ENCODE data around the gene NCBP1.

Gene NCBP1

DNA sequence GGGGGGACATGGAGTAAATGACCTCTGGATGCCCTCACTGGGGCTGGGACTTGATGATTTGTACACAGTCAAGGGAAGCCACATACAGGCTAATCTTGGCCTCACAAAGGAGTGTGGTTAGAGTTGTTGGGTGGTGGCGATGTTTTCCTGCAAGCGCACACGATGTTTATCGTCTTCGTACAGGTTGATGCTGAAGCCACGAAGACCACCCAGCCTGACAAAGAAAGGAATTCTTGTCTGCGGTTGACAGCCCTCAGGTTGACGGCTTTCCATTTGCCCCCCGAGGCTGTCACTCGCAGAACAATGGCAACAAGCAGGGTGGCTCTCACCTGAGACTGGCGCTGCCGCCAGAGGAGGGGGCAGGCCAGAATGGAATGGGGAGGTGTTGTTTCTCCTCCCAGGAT, 77.6 kb downstream of the NCBP1 start:
- no peak for ATAC-seq
- TF ChIP-seq TOX (CRISPR knock-in tag; IDR thresholded peaks at IDR 0.05; ENCODE audit: borderline replicate concordance), result no peak
- no peak for TF ChIP-seq ZNF565 (CRISPR knock-in tag; conservative IDR thresholded peaks at IDR 0.05; ENCODE audit: low read depth)
- TF ChIP-seq CSDC2 (CRISPR knock-in tag; IDR thresholded peaks at IDR 0.05), result no peak
- TF ChIP-seq ESRRG (CRISPR knock-in tag; IDR thresholded peaks at IDR 0.05), result no peak
- no peak for TF ChIP-seq ZC3H10 (CRISPR knock-in tag; IDR thresholded peaks at IDR 0.05)
- TF ChIP-seq PATZ1 (CRISPR knock-in tag; IDR thresholded peaks at IDR 0.05; ENCODE audit: borderline replicate concordance), result no peak
- no peak for TF ChIP-seq TSHZ2 (CRISPR knock-in tag; IDR thresholded peaks at IDR 0.05)

GRCh38 chr9:97714435-97714834, 80.8 kb downstream of the NCBP1 start:
- TF ChIP-seq TSHZ2 (CRISPR knock-in tag; IDR thresholded peaks at IDR 0.05) (no peak), ARNTL (CRISPR knock-in tag; IDR thresholded peaks at IDR 0.05; ENCODE audit: borderline replicate concordance, low read depth) (no peak), CSDC2 (CRISPR knock-in tag; IDR thresholded peaks at IDR 0.05) (no peak), PPARA (CRISPR knock-in tag; IDR thresholded peaks at IDR 0.05; ENCODE audit: borderline replicate concordance) (no peak), GLIS3 (CRISPR knock-in tag; IDR thresholded peaks at IDR 0.05) (no peak), ISL1 (CRISPR knock-in tag; IDR thresholded peaks at IDR 0.05) (no peak), POU6F1 (CRISPR knock-in tag; IDR thresholded peaks at IDR 0.05; ENCODE audit: borderline replicate concordance, low read depth) (no peak), OSR1 (CRISPR knock-in tag; IDR thresholded peaks at IDR 0.05) (no peak), SNAI2 (CRISPR knock-in tag; IDR thresholded peaks at IDR 0.05) (no peak), ZC3H10 (CRISPR knock-in tag; IDR thresholded peaks at IDR 0.05) (no peak), ZNF8 (CRISPR knock-in tag; IDR thresholded peaks at IDR 0.05) (no peak), TCF4 (CRISPR knock-in tag; IDR thresholded peaks at IDR 0.05; ENCODE audit: borderline replicate concordance) (no peak), BACH2 (CRISPR knock-in tag; IDR thresholded peaks at IDR 0.05; ENCODE audit: borderline replicate concordance) (no peak), TOX (CRISPR knock-in tag; IDR thresholded peaks at IDR 0.05; ENCODE audit: borderline replicate concordance) (no peak), ZFP30 (CRISPR knock-in tag; IDR thresholded peaks at IDR 0.05) (no peak)
- TF ChIP-seq, protein P1, sequence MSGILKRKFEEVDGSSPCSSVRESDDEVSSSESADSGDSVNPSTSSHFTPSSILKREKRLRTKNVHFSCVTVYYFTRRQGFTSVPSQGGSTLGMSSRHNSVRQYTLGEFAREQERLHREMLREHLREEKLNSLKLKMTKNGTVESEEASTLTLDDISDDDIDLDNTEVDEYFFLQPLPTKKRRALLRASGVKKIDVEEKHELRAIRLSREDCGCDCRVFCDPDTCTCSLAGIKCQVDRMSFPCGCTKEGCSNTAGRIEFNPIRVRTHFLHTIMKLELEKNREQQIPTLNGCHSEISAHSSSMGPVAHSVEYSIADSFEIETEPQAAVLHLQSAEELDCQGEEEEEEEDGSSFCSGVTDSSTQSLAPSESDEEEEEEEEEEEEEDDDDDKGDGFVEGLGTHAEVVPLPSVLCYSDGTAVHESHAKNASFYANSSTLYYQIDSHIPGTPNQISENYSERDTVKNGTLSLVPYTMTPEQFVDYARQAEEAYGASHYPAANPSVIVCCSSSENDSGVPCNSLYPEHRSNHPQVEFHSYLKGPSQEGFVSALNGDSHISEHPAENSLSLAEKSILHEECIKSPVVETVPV (CRISPR knock-in tag; IDR thresholded peaks at IDR 0.05), result no peak
- no peak for ATAC-seq

DNA sequence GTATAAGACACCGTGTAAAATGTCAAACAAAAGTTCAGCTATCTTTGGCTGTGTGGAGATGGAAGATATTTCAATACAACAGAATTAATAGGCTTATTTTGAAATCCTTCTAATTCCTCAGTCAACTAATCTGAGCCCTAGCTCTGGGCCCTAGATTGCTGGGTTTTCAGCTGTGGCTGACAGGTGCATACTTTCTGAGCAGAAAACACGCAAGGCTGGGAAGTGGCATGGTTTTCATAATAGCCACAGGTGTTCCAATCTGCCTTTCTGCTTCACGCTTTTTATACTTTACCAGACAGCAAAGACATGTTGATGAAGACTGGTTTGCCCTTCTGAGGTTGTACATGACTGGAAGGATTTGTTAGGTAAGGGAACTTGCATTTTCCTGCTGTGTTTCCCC, 84.2 kb downstream of the NCBP1 start:
- TF ChIP-seq ESRRG (CRISPR knock-in tag; IDR thresholded peaks at IDR 0.05), result no peak
- no peak for TF ChIP-seq ZFP3 (CRISPR knock-in tag; IDR thresholded peaks at IDR 0.05)
- TF ChIP-seq ISL1 (CRISPR knock-in tag; IDR thresholded peaks at IDR 0.05), result no peak
- TF ChIP-seq OSR1 (CRISPR knock-in tag; IDR thresholded peaks at IDR 0.05), result no peak
- no peak for TF ChIP-seq SNAI2 (CRISPR knock-in tag; IDR thresholded peaks at IDR 0.05)
- TF ChIP-seq BACH2 (CRISPR knock-in tag; IDR thresholded peaks at IDR 0.05; ENCODE audit: borderline replicate concordance), result no peak
- no peak for TF ChIP-seq ZNF70 (CRISPR knock-in tag; IDR thresholded peaks at IDR 0.05)
- TF ChIP-seq, protein P1 (CRISPR knock-in tag; IDR thresholded peaks at IDR 0.05), result no peak
- TF ChIP-seq TCF4 (CRISPR knock-in tag; IDR thresholded peaks at IDR 0.05; ENCODE audit: borderline replicate concordance), result no peak
- TF ChIP-seq TOX (CRISPR knock-in tag; IDR thresholded peaks at IDR 0.05; ENCODE audit: borderline replicate concordance), result no peak
- no peak for ATAC-seq
